ENCODE data around the gene ARMC5.

GRCh38 chr16:31430380-31431052, 28.8 kb upstream of the ARMC5 start:
- no peak for TF ChIP-seq CTCF (IDR thresholded peaks at IDR 0.05)
- TF ChIP-seq POLR2A (IDR thresholded peaks at IDR 0.05): no peak
- TF ChIP-seq POLR2AphosphoS5 (IDR thresholded peaks at IDR 0.05): no peak
